Caco-2 (cell line): ENCODE results near the gene GCNT2. TPM values are rescaled to one million over a fixed set of nuclear protein-coding genes. Genes with fewer than 3 reads are reported as not detected.

Source experiments
- BruUV-seq: library from RNA; stranded (reverse); fragments of 400-500 nt; replicated peaks from 2 replicates; lab custom pipeline; 2021; lab: Mats Ljungman, UMichigan
- CTCF ChIA-PET: fragments of 300-600 bp; sonication (Branson Sonifier 250); formaldehyde crosslinking; loops from one replicate; lab custom pipeline; 2022; ENCODE audit warnings: antibody characterized with exemption; lab: Charles Lee
- POLR2A ChIA-PET: fragments of 300-600 bp; sonication (Branson Sonifier 250); formaldehyde crosslinking; loops from one replicate; lab custom pipeline; 2022; ENCODE audit warnings: antibody characterized with exemption; lab: Charles Lee
- DNase-seq, 2 experiments: peaks; one replicate each; pipeline versions ENCODE4 v3.0.0 to v3.0.0-alpha.2; 2020 to 2022
- H3K27me3 ChIP-seq: replicated peaks from 2 replicates; pipeline ENCODE4 v1.6.0; 2011; ENCODE audit warnings: low read length; ENCODE audit not compliant: control insufficient read depth, insufficient read depth
- H3K36me3 ChIP-seq: 2 replicates; pipeline ENCODE4 v1.5.1; 2011; ENCODE audit warnings: low read length; ENCODE audit not compliant: control insufficient read depth, insufficient read depth
- H3K4me1 ChIP-seq: fragments of 250-450 bp; sonication (Bioruptor Pico); 2 replicates; pipeline ENCODE4 v1.5.1; 2020; ENCODE audit warnings: mild to moderate bottlenecking
- H3K4me3 ChIP-seq: 2 replicates; pipeline ENCODE4 v1.5.1; 2011; ENCODE audit warnings: low read depth, mild to moderate bottlenecking, control low read depth, low read length
- H3K9me3 ChIP-seq: fragments of 250-450 bp; sonication (Bioruptor Pico); 2 replicates; pipeline ENCODE4 v1.5.1; 2020; ENCODE audit warnings: mild to moderate bottlenecking, moderate library complexity
- H3K27ac Mint-ChIP-seq: one replicate; pipeline ENCODE4 v1.8.0; 2022; ENCODE audit warnings: mixed read lengths; ENCODE audit not compliant: unreplicated experiment
- H3K27me3 Mint-ChIP-seq: one replicate; pipeline ENCODE4 v1.8.0; 2022; ENCODE audit warnings: mixed read lengths; ENCODE audit not compliant: insufficient read depth, unreplicated experiment
- H3K36me3 Mint-ChIP-seq: one replicate; pipeline ENCODE4 v1.8.0; 2022; ENCODE audit warnings: mild to moderate bottlenecking, mixed read lengths; ENCODE audit not compliant: insufficient read depth, unreplicated experiment
- H3K4me1 Mint-ChIP-seq: one replicate; pipeline ENCODE4 v1.8.0; 2022; ENCODE audit warnings: low read depth, mixed read lengths; ENCODE audit not compliant: unreplicated experiment
- H3K4me3 Mint-ChIP-seq: one replicate; pipeline ENCODE4 v1.8.0; 2022; ENCODE audit warnings: mild to moderate bottlenecking, moderate library complexity, mixed read lengths; ENCODE audit not compliant: unreplicated experiment
- H3K9me3 Mint-ChIP-seq: one replicate; pipeline ENCODE4 v1.8.0; 2022; ENCODE audit warnings: mixed read lengths; ENCODE audit not compliant: unreplicated experiment
- CTCF ChIP-seq, 2 experiments: fragments of 200-600 bp in 1 of 2; IDR thresholded peaks; 1 replicate in 1 of 2; 2 replicates in 1 of 2; pipeline versions ENCODE4 v1.5.1 to v1.8.0; 2011 to 2022; ENCODE audit warnings: antibody characterized with exemption in 1 of 2, control low read depth in 1 of 2, inconsistent platforms in 1 of 2, low read depth in 1 of 2, low read length in 1 of 2, mild to moderate bottlenecking in 1 of 2, moderate library complexity in 1 of 2; ENCODE audit not compliant: insufficient read depth in 1 of 2, severe bottlenecking in 1 of 2, unreplicated experiment in 1 of 2
- intact Hi-C: fragments of 100-400 bp; cut with micrococcal nuclease; formaldehyde crosslinking; loops from one replicate; pipeline ENCODE4 v1.10.0; 2022; ENCODE audit not compliant: unreplicated experiment
- total RNA-seq: library from RNA; stranded (reverse); gene quantifications from 2 replicates; pipeline ENCODE4 v1.2.3, GENCODE V29; 2022

The GCNT2 gene
- total RNA-seq, 1 experiment from 2014 or later = 70.7 TPM

DNA sequence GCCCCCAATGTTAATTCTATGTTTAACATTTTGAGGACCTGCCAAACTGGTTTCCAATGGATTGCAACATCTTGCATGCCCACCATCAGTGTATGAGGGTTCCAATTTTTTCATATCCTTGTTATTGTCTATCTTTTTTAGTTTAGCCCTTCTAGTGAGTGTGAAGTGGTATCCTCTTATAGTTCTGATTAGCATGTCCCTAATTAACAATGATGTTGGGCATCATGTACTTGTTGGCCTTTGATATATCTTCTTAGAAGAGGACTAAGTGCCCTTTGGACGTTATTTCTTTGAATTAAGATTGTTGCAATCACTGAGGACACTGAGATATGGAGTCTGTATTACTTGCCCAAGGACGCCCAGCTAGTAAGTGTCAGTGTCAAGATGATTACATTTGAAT lies 22.3 kb downstream of the GCNT2 start:
- H3K27ac Mint-ChIP-seq = no peak overlapping the region
- CTCF ChIA-PET = no interaction called here
- no TSS peak for BruUV-seq

GRCh38 chr6:10545482-10545881 lies 24.3 kb downstream of the GCNT2 start:
- Histone ChIP-seq H3K4me3 (no peak overlapping the region), H3K36me3 (no peaks in the 10 kb centered on the region), H3K9me3 (no peaks in the 10 kb centered on the region), H3K27me3 (no peaks in the 10 kb centered on the region), H3K4me1 (peaks cover 14% of the 10 kb centered on the region)
- Mint-ChIP-seq H3K9me3 (no peaks in the 10 kb centered on the region), H3K4me1 (peaks cover 25% of the 10 kb centered on the region), H3K36me3 (peaks cover 64% of the 10 kb centered on the region), H3K27ac (peak overlapping the region; percentile 76), H3K4me3 (no peak overlapping the region), H3K27me3 (no peaks in the 10 kb centered on the region)
- POLR2A ChIA-PET = no interaction called here
- intact Hi-C loops = no loop called here
- DNase-seq = no peak
- BruUV-seq = no TSS peak
- CTCF ChIA-PET = no interaction called here
- TF ChIP-seq CTCF (IDR thresholded peaks at IDR 0.05; ENCODE audit: insufficient read depth in 1 of 2, low read depth in 1 of 2, low read length in 1 of 2, severe bottlenecking in 1 of 2, unreplicated experiment in 1 of 2) = no peak

More for the DNA sequence above, 22.3 kb downstream of the GCNT2 start:
- no peak for DNase-seq
- Mint-ChIP-seq H3K4me3 (no peak overlapping the region), H3K36me3 (peaks cover 64% of the 10 kb centered on the region), H3K9me3 (no peaks in the 10 kb centered on the region), H3K27me3 (no peaks in the 10 kb centered on the region), H3K4me1 (peaks cover 35% of the 10 kb centered on the region)
- intact Hi-C loops = no loop called here
- H3K27me3 ChIP-seq = no peaks in the 10 kb centered on the region
- peaks cover 14% of the 10 kb centered on the region for H3K4me1 ChIP-seq
- no peak for TF ChIP-seq CTCF (IDR thresholded peaks at IDR 0.05; ENCODE audit: insufficient read depth in 1 of 2, low read depth in 1 of 2, low read length in 1 of 2, severe bottlenecking in 1 of 2, unreplicated experiment in 1 of 2)
- POLR2A ChIA-PET = no interaction called here
- no peaks in the 10 kb centered on the region for H3K9me3 ChIP-seq
- no peak overlapping the region for H3K4me3 ChIP-seq
- H3K36me3 ChIP-seq = no peaks in the 10 kb centered on the region

GRCh38 chr6:10547809-10548208 lies 26.7 kb downstream of the GCNT2 start:
- H3K4me1 Mint-ChIP-seq = peaks cover 11% of the 10 kb centered on the region
- intact Hi-C loops = no loop called here
- Histone ChIP-seq H3K9me3 (no peaks in the 10 kb centered on the region), H3K4me3 (no peak overlapping the region), H3K36me3 (no peaks in the 10 kb centered on the region), H3K27me3 (no peaks in the 10 kb centered on the region), H3K4me1 (peaks cover 12% of the 10 kb centered on the region; the same call in 1 of the 2 replicates)
- no TSS peak for BruUV-seq
- no peak overlapping the region for H3K4me3 Mint-ChIP-seq
- ChIA-PET POLR2A (no interaction called here), CTCF (no interaction called here)
- no peaks in the 10 kb centered on the region for H3K27me3 Mint-ChIP-seq
- peaks cover 61% of the 10 kb centered on the region for H3K36me3 Mint-ChIP-seq
- no peak overlapping the region for H3K27ac Mint-ChIP-seq
- no peaks in the 10 kb centered on the region for H3K9me3 Mint-ChIP-seq
- DNase-seq = no peak
- no peak for TF ChIP-seq CTCF (IDR thresholded peaks at IDR 0.05; ENCODE audit: insufficient read depth in 1 of 2, low read depth in 1 of 2, low read length in 1 of 2, severe bottlenecking in 1 of 2, unreplicated experiment in 1 of 2)
